Activated T-cell treated with anti-CD3 and anti-CD28 coated beads for 4 hours (primary cell): ENCODE measurements around the gene INHA.
A peak's percentile ranks its signal among the peaks of the same experiment; 100 is the strongest.

Source experiments
- DNase-seq: peaks from one replicate; pipeline ENCODE4 v3.0.0-alpha.2; 2020

Gene INHA

GRCh38 chr2:219540784-219541504 is 31.2 kb upstream of the INHA start:
- no peak for DNase-seq

DNA sequence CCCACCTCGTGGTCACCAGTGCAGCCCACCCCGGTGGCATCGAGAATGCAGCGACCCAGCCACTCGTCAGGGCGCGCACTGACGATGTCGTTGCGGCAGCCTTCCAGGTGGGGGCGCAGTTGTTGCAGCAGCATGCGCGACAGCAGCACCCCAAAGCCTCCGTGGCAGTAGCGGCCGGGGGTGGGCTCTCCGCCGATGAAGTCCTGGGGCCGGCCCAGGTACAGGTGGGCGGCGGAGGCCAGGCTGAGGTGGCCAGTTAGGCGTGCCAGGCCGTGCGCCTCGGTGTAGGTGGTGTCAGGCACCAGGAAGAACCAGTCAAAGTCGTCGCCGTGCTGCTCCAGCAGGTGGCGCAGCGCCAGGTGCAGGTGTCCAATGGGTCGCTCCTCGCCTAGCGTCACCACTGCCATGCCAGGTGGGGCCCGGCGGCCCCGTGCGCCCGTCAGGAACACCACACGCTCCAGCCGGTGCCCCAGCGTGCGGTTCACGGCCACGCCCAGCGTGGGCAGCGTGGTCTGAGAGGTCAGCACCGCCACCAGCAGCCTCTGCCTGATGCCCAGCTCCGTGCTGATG is 30.4 kb upstream of the INHA start:
- DNase-seq, result peak; percentile 82

DNA sequence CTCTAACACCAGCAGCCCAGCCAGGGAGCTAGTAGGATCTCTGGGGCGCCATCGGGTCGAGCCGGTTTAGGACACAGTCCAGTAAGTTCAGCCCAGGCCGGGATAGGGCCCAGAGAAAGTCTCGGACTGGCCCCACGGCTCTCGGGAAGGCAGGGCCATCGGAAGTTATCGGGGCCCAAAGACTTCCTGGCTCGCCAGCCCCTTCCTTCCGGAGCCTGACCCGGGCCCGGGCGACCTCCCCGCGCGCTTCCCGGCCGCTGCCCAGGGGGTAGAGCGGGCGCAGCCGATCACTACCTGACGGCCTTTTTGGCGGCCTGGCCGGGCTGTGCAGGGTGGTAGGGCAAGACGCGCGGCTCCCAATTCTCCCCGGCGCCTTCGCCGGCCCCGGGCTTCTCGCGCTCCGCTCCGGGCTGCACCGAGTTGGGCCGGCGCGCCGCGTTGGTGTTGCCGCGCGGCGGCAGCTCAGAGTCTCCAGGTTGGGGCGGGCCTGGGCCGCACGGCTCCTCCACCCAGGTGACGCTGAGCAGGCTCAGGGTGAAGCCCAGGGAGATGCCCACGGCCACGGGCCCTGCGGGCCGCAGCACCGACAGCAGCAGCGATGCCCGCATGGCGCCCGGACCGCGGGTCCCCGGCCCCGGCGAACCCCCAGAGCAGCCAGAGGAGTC is 29.0 kb upstream of the INHA start:
- DNase-seq, result no peak

DNA sequence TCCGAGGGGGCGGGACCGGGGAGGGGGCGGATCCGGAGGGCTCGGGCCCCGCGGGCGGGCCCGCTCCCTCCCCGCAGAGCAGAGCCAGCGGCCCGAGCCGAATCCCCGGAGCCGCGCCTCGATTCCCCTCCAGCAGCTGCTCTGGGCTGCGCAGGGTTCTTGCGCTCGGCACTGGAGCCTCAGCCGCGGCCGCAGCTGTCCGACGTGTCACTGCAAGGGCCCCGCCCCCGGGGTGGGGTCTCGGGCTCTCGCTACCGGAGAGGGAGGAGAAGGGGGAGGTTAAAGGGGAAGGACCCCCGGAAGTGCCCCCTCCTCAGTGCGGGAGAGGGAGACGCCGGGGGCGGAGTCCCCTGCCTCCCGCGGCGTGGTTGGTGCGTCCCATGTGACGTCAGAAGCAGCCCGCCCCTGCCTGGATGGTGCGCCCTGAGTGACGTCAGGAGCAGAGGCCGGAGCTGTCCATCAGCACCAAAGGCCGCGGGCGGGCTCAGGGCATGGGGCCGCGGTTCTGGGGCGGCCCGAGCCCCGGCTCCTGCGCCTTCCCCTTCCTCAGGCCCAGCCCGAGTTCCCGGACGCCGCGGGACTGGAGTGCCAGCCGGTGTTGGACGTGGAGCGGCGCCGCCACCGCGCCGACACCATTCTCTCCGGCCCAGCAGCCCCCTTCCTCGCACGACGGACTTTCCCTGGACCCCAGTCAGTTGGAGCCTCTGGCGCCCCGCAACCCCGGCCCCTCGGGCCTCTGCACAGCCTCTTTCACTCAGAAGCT is 28.3 kb upstream of the INHA start, which contains the start of the genes CHPF and TMEM198:
TSS of gene CHPF (minus strand) at position 214 of the 763 bp plus-strand sequence. CDS start 271 bp downstream, outside the sequence.
TSS of gene TMEM198 (plus strand) at position 433 of the 763 bp plus-strand sequence. CDS start 700 bp downstream, outside the sequence.
- peak; percentile 82 for DNase-seq

- DNase-seq, result no peak
These were observed 27.5 kb upstream of the INHA start for GRCh38 chr2:219544567-219544966.

- DNase-seq, result no peak
These were observed 26.7 kb upstream of the INHA start for GRCh38 chr2:219545295-219545942.

GRCh38 chr2:219545943-219546352 is 26.2 kb upstream of the INHA start:
- no peak for DNase-seq

DNA sequence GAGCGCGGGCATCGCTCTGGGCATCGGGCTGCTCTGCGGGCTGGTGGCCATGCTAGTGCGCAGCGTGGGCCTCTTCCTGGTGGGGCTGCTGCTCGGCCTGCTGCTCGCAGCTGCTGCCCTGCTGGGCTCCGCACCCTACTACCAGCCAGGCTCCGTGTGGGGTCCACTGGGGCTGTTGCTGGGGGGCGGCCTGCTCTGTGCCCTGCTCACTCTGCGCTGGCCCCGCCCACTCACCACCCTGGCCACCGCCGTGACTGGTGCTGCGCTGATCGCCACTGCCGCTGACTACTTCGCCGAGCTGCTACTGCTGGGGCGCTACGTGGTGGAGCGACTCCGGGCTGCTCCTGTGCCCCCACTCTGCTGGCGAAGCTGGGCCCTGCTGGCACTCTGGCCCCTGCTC is 24.5 kb upstream of the INHA start:
- no peak for DNase-seq

GRCh38 chr2:219548990-219549389 is 23.1 kb upstream of the INHA start:
- no peak for DNase-seq

GRCh38 chr2:219549619-219550018 is 22.5 kb upstream of the INHA start:
- DNase-seq, result no peak

DNA sequence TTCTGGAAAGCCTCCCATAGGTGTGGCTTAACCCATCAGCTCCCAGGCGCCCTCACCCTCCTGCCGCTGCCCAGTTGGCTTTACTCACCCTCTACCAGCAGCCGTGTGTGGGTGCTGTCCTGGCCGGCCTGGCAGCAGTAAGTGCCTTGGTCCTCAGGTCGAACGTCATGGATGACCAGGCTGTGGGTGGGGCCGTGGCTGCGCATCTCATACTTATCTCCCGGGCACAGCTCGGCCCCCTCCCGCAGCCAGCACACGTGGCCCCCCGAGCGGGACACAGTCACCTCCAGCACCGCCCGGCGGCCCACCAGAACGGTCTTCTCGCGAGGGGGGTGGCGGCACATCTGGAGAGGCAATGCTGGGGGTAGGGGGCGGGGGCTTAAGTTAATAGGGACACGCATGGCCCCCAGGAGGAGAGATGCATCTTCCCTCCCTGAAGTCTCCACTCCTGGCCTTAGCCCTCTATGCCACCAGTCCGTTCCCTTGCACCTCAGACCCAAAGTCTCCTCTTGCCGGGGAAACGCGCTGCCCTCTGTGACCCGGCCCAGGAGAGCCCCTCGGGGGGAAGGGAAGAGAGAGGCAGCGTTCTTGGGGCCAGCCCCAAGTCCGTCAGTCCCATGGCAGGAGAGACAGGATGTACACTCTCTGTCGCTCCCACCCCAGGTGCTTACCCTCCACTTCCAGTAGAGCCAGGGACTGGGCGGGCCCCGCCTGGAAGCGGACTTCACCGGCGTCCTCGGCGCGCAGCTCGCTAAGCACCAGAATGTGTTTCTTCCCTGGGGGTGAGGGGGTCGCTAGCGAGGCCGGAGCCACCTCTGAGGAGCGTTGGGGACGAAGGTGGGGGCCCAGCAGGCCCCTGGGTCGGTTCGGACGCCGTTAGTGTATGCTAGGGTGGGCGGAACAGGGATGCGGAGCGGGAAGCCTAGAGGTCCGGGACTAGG is 20.4 kb upstream of the INHA start:
- DNase-seq, result no peak

DNA sequence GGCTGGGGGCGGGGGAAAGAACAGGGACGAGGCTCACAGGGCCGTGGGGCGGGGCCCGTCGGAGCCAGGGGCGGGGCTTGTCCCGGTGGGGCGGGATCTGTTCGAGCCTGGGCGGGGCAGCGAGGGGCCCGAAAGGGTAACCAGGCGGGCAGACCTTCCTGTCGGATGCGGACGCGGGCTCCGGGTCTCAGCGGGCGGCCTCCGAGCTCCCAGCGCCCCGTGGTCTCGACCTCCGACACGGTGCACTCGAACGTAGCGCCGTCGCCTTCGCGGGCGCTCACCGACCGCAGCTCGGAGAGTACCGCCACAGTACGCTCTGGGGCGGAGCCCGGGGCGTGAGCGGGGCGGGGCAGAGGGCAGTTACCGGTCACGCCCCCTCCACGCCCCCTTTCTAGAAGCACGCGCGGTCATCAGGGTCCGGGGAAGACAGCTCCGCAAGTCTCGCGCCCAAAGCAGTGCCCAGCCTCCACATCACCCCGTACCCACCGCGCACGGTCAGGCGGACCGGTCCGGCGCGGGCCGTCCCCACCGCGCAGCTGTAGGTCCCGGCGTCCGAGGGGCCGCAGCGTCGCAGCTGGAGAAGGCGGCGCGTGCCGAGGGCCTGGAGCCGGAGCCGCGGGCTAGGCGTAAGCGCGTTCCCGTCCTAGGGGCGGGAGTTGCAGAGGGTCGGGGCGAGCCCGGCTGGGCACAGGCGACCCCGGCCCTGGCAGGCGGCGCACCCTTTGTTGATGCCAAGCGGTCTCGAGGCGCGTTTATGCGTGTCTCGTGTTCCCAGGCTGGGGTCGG is 19.5 kb upstream of the INHA start:
- DNase-seq, result peak; percentile 73

GRCh38 chr2:219553168-219553417 is 19.0 kb upstream of the INHA start:
- no peak for DNase-seq

DNA sequence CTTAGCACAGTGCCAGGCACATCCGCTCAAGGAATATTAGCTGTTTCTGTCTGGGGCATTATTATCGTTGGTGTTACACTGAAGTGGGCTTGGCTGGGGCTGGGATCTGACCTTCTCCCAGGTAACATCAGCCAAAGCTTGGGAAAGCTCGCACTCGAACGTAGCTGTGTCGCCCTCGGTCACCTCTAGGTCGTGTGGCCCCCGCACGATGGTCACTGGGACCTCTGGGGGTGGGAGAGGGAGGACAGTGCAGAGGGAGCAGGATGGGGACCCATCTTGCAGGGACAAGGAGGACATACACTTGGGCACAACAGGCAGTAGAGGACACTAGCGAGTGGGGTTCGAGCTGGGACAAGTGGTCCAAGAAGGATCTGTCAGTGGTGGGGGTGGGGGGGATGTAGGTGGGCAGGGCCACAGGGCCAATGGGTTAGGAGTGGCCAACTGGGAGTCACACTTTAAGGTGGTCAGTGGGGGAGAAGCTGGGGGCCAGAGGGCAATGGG is 18.6 kb upstream of the INHA start:
- DNase-seq, result no peak

DNA sequence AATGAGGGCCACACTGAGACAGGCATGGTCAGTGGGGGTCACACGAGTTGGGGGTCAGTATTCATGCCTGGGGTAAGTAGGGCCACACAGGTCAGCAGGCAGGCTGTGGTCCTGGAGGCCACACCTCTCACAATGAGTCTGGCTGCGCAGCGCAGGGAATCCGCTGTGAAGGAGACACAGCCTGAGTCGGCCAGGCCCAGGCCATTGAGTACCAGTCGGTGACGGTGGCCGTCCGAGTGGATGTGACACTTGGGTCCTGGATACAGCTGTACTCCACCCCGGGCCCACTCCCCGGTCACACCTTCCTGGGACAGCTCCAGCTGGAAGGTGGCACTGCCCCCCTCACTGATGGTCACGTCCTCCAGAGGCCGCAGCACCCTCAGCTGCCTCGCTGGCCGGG is 17.8 kb upstream of the INHA start:
- DNase-seq, result no peak

DNA sequence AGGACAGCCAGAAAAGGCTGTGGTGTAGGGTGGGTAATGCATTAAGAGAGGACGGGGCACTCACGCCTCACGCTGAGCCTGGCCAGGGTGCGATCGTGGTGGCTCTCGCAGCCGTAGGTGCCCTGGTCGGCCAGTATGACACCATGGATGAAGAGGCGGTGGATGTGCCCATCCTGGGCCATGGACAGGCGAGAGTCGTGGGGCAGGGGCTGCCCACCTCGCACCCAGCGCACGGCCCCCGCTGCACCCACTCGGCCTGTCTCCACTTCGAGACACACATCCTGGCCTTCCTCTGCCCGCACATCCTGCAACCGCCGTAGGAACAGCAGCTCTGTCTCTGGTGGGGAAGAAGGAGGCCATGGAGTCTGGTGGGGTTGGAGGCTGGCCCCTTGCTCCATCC is 16.2 kb upstream of the INHA start:
- DNase-seq, result no peak

DNA sequence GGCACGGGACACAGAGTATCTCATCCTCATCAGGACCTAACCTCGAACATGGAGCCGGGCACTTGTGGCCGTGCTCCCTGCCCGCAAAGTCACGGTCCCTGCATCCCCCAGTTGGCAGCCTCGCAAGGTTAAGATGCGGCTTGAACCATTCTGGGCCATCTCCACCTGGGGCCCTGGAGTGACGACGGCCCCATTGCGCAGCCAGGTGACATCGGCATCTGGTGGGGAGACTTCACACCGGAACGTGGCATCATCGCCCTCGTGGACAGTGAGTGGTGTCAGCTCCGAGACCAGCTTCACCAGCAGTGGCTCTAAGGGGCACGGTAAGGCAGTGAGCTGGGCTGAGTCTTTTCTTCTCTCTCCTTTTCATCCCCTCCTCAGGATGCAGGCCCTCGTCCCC is 15.7 kb upstream of the INHA start:
- DNase-seq, result no peak

GRCh38 chr2:219557320-219557719 is 14.8 kb upstream of the INHA start:
- DNase-seq, result no peak

GRCh38 chr2:219557791-219558785 is 14.0 kb upstream of the INHA start:
- no peak for DNase-seq
